ENCODE measurements around the gene BET1L. TPM values are rescaled to one million over a fixed set of nuclear protein-coding genes. Genes with fewer than 3 reads are reported as not detected.

Gene BET1L
- total and polyA plus RNA-seq, 2 donors (not counting 1 experiment from before 2014, with no cell fraction given), result 21.1 to 70.2 TPM

DNA sequence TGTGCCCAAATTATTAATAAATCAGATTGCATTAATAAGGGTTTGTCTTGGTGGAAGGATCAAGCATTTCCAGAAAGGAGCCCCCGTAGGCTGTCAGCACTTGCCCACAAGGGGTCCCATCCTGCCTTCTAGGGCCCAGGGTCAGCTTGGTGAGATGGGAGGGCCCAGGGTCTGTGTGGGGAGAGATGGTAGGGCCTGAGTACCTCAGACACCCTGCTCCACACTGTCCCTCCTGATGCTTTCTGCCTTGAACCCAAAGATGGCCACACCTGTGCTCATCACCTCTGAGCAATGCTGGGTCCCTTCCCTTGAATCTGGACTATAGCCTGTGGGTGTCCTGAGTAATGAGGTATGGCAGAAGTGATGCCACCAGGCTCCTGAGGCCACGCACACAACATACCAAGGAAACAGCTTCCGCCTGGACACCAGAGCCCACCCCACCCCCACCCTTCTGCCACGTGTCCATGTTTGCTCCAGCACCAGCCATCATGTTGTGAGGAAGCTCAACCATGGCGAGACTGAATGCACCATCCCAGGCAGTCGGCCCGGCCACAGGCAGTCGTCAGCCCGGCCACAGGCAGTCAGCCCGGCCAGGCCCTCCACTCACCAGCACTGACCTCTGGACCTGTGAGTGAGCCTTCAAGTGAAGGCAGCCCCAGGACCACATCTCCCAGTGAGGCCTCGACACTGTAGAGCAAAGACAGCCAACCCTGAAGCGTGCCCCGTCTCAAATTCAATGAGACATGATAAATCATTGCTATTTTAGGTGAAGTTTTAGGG, 6.8 kb downstream of the BET1L start:
- Histone ChIP-seq H3K9ac (ENCODE audit: insufficient read depth, low read length) (no peak overlapping the region), H3K4me3 (replicated peaks in 1 of 4; ENCODE audit: control extremely low read depth in 1 of 4, insufficient read depth in 1 of 4, low read depth in 3 of 4, low read length in 4 of 4) (no peak overlapping the region), H3K4me1 (ENCODE audit: control insufficient read depth, extremely low read depth, insufficient read depth, low read length) (no peaks in the 10 kb centered on the region), H3K36me3 (ENCODE audit: control insufficient read depth, insufficient read depth, low read length) (peaks cover 17% of the 10 kb centered on the region), H3K27me3 (ENCODE audit: control insufficient read depth, insufficient read depth, low read length) (no peaks in the 10 kb centered on the region), H3K79me2 (ENCODE audit: control insufficient read depth, insufficient read depth, low read length) (peaks cover 20% of the 10 kb centered on the region), H3K27ac (ENCODE audit: insufficient read depth, low read length) (no peak overlapping the region), H3K4me2 (ENCODE audit: extremely low read depth, insufficient read depth, low read length) (no peak overlapping the region), H3K9me3 (ENCODE audit: control insufficient read depth, insufficient read depth, low read depth, low read length) (no peaks in the 10 kb centered on the region), H2AFZ (ENCODE audit: low read length) (no peak overlapping the region), H4K20me1 (ENCODE audit: control insufficient read depth, extremely low read depth, insufficient read depth, low read length) (no peaks in the 10 kb centered on the region)
- DNase-seq (ENCODE audit: low read depth in 2 of 2), result no peak
- no peak for TF ChIP-seq EZH2 (IDR thresholded peaks at IDR 0.05; ENCODE audit: low read length, missing control alignments)
- TF ChIP-seq, protein P1, sequence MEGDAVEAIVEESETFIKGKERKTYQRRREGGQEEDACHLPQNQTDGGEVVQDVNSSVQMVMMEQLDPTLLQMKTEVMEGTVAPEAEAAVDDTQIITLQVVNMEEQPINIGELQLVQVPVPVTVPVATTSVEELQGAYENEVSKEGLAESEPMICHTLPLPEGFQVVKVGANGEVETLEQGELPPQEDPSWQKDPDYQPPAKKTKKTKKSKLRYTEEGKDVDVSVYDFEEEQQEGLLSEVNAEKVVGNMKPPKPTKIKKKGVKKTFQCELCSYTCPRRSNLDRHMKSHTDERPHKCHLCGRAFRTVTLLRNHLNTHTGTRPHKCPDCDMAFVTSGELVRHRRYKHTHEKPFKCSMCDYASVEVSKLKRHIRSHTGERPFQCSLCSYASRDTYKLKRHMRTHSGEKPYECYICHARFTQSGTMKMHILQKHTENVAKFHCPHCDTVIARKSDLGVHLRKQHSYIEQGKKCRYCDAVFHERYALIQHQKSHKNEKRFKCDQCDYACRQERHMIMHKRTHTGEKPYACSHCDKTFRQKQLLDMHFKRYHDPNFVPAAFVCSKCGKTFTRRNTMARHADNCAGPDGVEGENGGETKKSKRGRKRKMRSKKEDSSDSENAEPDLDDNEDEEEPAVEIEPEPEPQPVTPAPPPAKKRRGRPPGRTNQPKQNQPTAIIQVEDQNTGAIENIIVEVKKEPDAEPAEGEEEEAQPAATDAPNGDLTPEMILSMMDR (conservative IDR thresholded peaks at IDR 0.05 in 1 of 2, IDR thresholded peaks at IDR 0.05 in 1 of 2; ENCODE audit: low read depth in 1 of 2, low read length in 2 of 2), result no peak

DNA sequence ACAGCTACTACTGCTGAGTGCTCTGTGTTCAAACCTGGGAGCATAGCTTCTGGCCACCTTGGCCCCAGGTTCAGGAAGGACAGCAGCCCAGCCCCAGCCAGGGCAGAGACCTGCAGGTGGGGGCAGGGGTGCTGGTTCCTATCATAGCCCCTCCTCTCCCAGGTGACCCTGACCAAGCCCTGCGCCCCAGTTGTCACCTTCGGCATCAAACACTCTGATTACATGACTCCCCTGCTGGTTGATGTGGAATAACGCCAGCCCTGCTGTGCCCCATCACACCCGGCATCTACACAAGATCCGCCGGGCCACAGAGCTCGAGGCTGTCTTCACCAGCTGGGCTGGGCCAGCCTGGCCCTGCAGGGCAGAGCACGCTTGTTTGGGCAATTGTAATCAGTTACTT, 7.4 kb downstream of the BET1L start:
- H2AFZ ChIP-seq (ENCODE audit: low read length), result no peak overlapping the region
- H3K9me3 ChIP-seq (ENCODE audit: control insufficient read depth, insufficient read depth, low read depth, low read length), result no peaks in the 10 kb centered on the region
- H3K27ac ChIP-seq (ENCODE audit: insufficient read depth, low read length), result no peak overlapping the region
- peaks cover 13% of the 10 kb centered on the region for H3K36me3 ChIP-seq (ENCODE audit: control insufficient read depth, insufficient read depth, low read length)
- TF ChIP-seq, protein P1 (conservative IDR thresholded peaks at IDR 0.05 in 1 of 2, IDR thresholded peaks at IDR 0.05 in 1 of 2; ENCODE audit: low read depth in 1 of 2, low read length in 2 of 2), result no peak
- TF ChIP-seq EZH2 (IDR thresholded peaks at IDR 0.05; ENCODE audit: low read length, missing control alignments), result no peak
- H4K20me1 ChIP-seq (ENCODE audit: control insufficient read depth, extremely low read depth, insufficient read depth, low read length), result no peaks in the 10 kb centered on the region
- H3K27me3 ChIP-seq (ENCODE audit: control insufficient read depth, insufficient read depth, low read length), result no peaks in the 10 kb centered on the region
- H3K9ac ChIP-seq (ENCODE audit: insufficient read depth, low read length), result no peak overlapping the region
- DNase-seq (ENCODE audit: low read depth in 2 of 2), result no peak
- H3K4me3 ChIP-seq (replicated peaks in 1 of 4; ENCODE audit: control extremely low read depth in 1 of 4, insufficient read depth in 1 of 4, low read depth in 3 of 4, low read length in 4 of 4), result no peak overlapping the region
- no peaks in the 10 kb centered on the region for H3K4me1 ChIP-seq (ENCODE audit: control insufficient read depth, extremely low read depth, insufficient read depth, low read length)
- no peak overlapping the region for H3K4me2 ChIP-seq (ENCODE audit: extremely low read depth, insufficient read depth, low read length)
- H3K79me2 ChIP-seq (ENCODE audit: control insufficient read depth, insufficient read depth, low read length), result peaks cover 14% of the 10 kb centered on the region

DNA sequence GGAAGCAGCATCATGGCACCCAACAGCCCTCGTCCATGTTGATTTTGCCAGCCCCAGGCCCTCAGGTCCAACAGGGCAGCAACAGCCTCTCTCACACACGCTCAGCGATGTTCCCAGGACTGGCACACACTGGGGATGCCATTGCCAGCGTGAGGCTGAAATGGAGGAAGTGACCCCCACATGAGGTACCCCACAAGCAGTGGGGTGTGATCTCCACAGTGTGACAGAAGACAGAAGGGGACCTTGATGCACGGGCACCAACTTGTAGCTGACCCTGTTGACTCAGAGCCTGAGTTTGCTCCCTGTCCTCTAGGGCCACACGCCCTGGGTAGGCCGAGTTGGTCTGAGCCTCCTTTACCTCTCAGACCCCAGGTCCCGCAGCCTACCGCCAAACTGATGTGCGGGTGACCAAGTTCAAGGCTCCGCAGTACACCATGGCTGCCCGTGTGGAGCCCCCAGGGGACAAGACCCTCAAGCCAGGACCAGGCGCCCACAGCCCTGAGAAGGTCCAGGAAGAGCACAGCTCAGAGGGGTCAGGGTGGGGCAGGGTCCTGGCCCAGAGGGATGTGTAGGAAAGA, 8.1 kb downstream of the BET1L start:
- Histone ChIP-seq H3K36me3 (ENCODE audit: control insufficient read depth, insufficient read depth, low read length) (peaks cover 7% of the 10 kb centered on the region), H3K9me3 (ENCODE audit: control insufficient read depth, insufficient read depth, low read depth, low read length) (no peaks in the 10 kb centered on the region), H3K27ac (ENCODE audit: insufficient read depth, low read length) (no peak overlapping the region), H3K9ac (ENCODE audit: insufficient read depth, low read length) (no peak overlapping the region), H4K20me1 (ENCODE audit: control insufficient read depth, extremely low read depth, insufficient read depth, low read length) (no peaks in the 10 kb centered on the region), H3K4me2 (ENCODE audit: extremely low read depth, insufficient read depth, low read length) (no peak overlapping the region), H3K79me2 (ENCODE audit: control insufficient read depth, insufficient read depth, low read length) (peaks cover 7% of the 10 kb centered on the region), H3K4me1 (ENCODE audit: control insufficient read depth, extremely low read depth, insufficient read depth, low read length) (no peaks in the 10 kb centered on the region), H3K4me3 (replicated peaks in 1 of 4; ENCODE audit: control extremely low read depth in 1 of 4, insufficient read depth in 1 of 4, low read depth in 3 of 4, low read length in 4 of 4) (no peak overlapping the region), H3K27me3 (ENCODE audit: control insufficient read depth, insufficient read depth, low read length) (no peaks in the 10 kb centered on the region), H2AFZ (ENCODE audit: low read length) (no peak overlapping the region)
- no peak for TF ChIP-seq EZH2 (IDR thresholded peaks at IDR 0.05; ENCODE audit: low read length, missing control alignments)
- TF ChIP-seq, protein P1 (conservative IDR thresholded peaks at IDR 0.05 in 1 of 2, IDR thresholded peaks at IDR 0.05 in 1 of 2; ENCODE audit: low read depth in 1 of 2, low read length in 2 of 2), result no peak
- no peak for DNase-seq (ENCODE audit: low read depth in 2 of 2)

Data from fibroblast of lung (primary cell).